Naive thymus-derived CD4-positive, alpha-beta T cell (primary cell): ENCODE results near the gene SCYL1. TPM values are rescaled to one million over a fixed set of nuclear protein-coding genes. Genes with fewer than 3 reads are reported as not detected.

Experiments used
- ATAC-seq: fragments of 150-1000 bp; cut with Tn5 transposase; 2 replicates; pipeline ENCODE4 v1.10.0; 2021; ENCODE audit warnings: mild to moderate bottlenecking, moderate library complexity
- CTCF ChIA-PET: fragments of 350-600 bp; sonication (Branson Sonifier 250); formaldehyde crosslinking; loops from one replicate; lab custom pipeline; 2021; ENCODE audit warnings: antibody characterized with exemption; lab: Charles Lee
- POLR2A ChIA-PET: fragments of 350-600 bp; sonication (Branson Sonifier 250); formaldehyde crosslinking; loops from one replicate; lab custom pipeline; 2021; ENCODE audit warnings: antibody characterized with exemption, inconsistent platforms; lab: Charles Lee
- DNase-seq, 9 donors: peaks; one replicate each; pipeline versions ENCODE4 v3.0.0 to v3.0.0-alpha.2; 2020 to 2022; ENCODE audit warnings: mixed read lengths in 1 of 9
- H3K27ac ChIP-seq: one replicate; pipeline ENCODE4 v1.7.0; 2013; ENCODE audit warnings: mild to moderate bottlenecking, low read depth, low read length, moderate library complexity
- H3K27me3 ChIP-seq, 2 donors: one replicate each; pipeline ENCODE4 v1.7.0; 2013; ENCODE audit warnings: low read length in 2 of 2, mild to moderate bottlenecking in 2 of 2, moderate library complexity in 2 of 2; ENCODE audit not compliant: control insufficient read depth in 2 of 2, insufficient read depth in 2 of 2
- H3K36me3 ChIP-seq, 3 experiments: 1 replicate in 2 of 3; 2 replicates in 1 of 3; pipeline ENCODE4 v1.7.0; 2013; ENCODE audit warnings: low read length in 3 of 3, mild to moderate bottlenecking in 3 of 3, moderate library complexity in 1 of 3; ENCODE audit not compliant: insufficient read depth in 3 of 3, control insufficient read depth in 2 of 3
- H3K4me1 ChIP-seq, 2 donors: one replicate each; pipeline ENCODE4 v1.7.0; 2013; ENCODE audit warnings: low read length in 2 of 2, mild to moderate bottlenecking in 2 of 2, moderate library complexity in 1 of 2; ENCODE audit not compliant: control insufficient read depth in 2 of 2, insufficient read depth in 2 of 2
- H3K4me3 ChIP-seq: 2 replicates; pipeline ENCODE4 v1.7.0; 2013; ENCODE audit warnings: mild to moderate bottlenecking, low read length
- H3K9me3 ChIP-seq, 3 experiments: 1 replicate in 2 of 3; 2 replicates in 1 of 3; pipeline ENCODE4 v1.7.0; 2013; ENCODE audit warnings: low read length in 3 of 3; ENCODE audit not compliant: control insufficient read depth in 2 of 3
- H3K27ac Mint-ChIP-seq, 9 donors: one replicate each; pipeline ENCODE4 v1.8.0; 2020 to 2022; ENCODE audit warnings: mixed read lengths in 9 of 9, mild to moderate bottlenecking in 8 of 9, moderate library complexity in 5 of 9, inconsistent platforms in 2 of 9
- H3K27me3 Mint-ChIP-seq, 5 donors: one replicate each; pipeline ENCODE4 v1.8.0; 2021 to 2022; ENCODE audit warnings: mixed read lengths in 5 of 5, mild to moderate bottlenecking in 1 of 5
- H3K36me3 Mint-ChIP-seq, 5 donors: one replicate each; pipeline ENCODE4 v1.8.0; 2020 to 2022; ENCODE audit warnings: mixed read lengths in 5 of 5, mild to moderate bottlenecking in 3 of 5, inconsistent platforms in 1 of 5
- H3K4me1 Mint-ChIP-seq, 7 donors: one replicate each; pipeline ENCODE4 v1.8.0; 2020 to 2022; ENCODE audit warnings: mixed read lengths in 7 of 7, mild to moderate bottlenecking in 3 of 7, inconsistent platforms in 1 of 7
- H3K4me3 Mint-ChIP-seq, 10 donors: one replicate each; pipeline ENCODE4 v1.8.0; 2020 to 2022; ENCODE audit warnings: mild to moderate bottlenecking in 10 of 10, mixed read lengths in 10 of 10, moderate library complexity in 6 of 10, inconsistent platforms in 2 of 10
- H3K9me3 Mint-ChIP-seq, 11 donors: one replicate each; pipeline ENCODE4 v1.8.0; 2020 to 2022; ENCODE audit warnings: mixed read lengths in 11 of 11, mild to moderate bottlenecking in 4 of 11, inconsistent platforms in 1 of 11, moderate library complexity in 1 of 11
- intact Hi-C, 2 donors: fragments of 100-400 bp; cut with micrococcal nuclease; formaldehyde crosslinking; loops; one replicate each; pipeline ENCODE4 v1.15.1; 2023
- polyA plus RNA-seq, 2 donors: library from polyadenylated mRNA; unstranded; fragments of 300-500 nt; fragmentation: Illumina TruSeq; gene quantifications; one replicate each; pipeline ENCODE4 v1.2.3, GENCODE V29; 2021
- total RNA-seq, 6 experiments: library from RNA in 5 of 6; stranded (reverse) in 5 of 6; gene quantifications; 1 replicate in 5 of 6; 2 replicates in 1 of 6; pipeline ENCODE4 v1.2.3 and lab custom pipeline; 2021 to 2026

SCYL1 gene
- total and polyA plus RNA-seq, 7 experiments from 2014 or later: 27.0 to 79.8 (median 69.1) TPM

DNA sequence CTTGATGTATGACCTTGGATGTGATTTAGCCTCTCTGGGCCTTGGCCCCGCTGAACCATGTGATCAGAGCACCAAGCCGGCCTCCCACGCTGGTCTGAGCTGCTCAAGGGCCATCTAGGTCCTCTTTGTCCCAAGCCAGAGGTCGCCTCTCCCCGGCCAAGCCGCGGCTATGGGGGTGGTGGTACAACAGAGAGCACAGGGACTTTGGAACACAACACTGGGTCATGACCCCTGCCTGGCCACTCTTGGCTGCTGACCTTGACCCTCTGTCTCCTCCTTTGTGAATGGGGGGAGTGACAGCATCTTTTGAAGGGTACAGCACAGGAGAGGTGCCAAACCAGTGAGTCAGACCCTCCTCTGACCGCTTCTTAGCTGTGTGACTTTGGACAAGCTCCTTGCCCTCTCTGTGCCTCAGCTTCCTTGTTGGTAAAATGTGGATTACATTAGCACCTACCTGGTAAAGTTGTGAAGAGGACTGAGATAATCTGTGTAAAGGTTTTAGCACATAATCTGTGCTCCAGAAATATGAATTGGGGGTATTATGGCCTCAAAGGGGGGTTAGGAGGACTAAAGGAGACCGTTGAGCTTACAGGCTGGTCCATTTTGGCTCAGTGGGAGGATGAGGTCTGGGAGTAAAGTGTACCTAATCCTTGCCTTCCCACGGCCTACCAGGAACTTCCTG lies 4.7 kb downstream of the SCYL1 start:
- intact Hi-C loops: no loop called here
- Histone ChIP-seq H3K27ac (peak overlapping the region; percentile 57), H3K9me3 (no peaks in the 10 kb centered on the region), H3K4me1 (peaks cover 16 to 24% of the 10 kb centered on the region in 2 donors), H3K36me3 (peaks cover 0 to 55% (median 15%) of the 10 kb centered on the region in 3 experiments), H3K27me3 (no peaks in the 10 kb centered on the region), H3K4me3 (no peak overlapping the region)
- Mint-ChIP-seq H3K36me3 (peaks cover 0 to 21% (median 8%) of the 10 kb centered on the region in 5 donors), H3K4me3 (peak overlapping the region in 4 of 10 donors; percentile 21 to 79 (median 35)), H3K4me1 (peaks cover 12 to 44% (median 30%) of the 10 kb centered on the region in 7 donors), H3K9me3 (no peaks in the 10 kb centered on the region), H3K27ac (peak overlapping the region; percentile 55 to 92 (median 78)), H3K27me3 (no peaks in the 10 kb centered on the region)
- DNase-seq (no peak), ATAC-seq (no peak)
- ChIA-PET CTCF (interaction anchor here (1.0 to 2.3 kb wide), 2 partner anchors 11 to 19 kb away, joined by 4 to 5 read pairs; no protein-coding TSS in a partner anchor), POLR2A (interaction anchor here (0.6 to 8.9 kb wide), 8 partner anchors 11 to 641 kb away, joined by 3 to 213 read pairs (median 6); partner anchors contain the start of genes EHBP1L1, MALAT1, MAP3K11 and PCNX3)

DNA sequence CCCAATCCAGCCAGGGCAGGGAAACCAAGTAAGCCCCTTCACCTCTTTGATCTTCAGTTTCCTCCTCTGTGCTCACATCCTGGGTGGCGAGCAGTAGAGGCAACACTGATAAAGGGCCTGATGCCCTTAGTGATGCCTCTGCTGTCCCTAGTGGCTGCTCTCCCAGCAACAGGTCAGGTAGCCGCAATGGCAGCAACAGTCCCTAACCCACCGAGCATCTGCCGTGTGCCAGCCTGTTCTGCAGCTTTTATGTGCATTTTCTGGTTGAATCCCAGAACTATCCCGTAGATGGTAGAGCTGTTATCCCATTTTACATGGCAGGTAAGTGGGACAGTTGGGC lies 5.2 kb downstream of the SCYL1 start:
- CTCF ChIA-PET: interaction anchor here (1.0 to 2.3 kb wide), 3 partner anchors 10 to 58 kb away, joined by 4 to 5 read pairs (median 4); no protein-coding TSS in a partner anchor
- no peak overlapping the region for H3K4me3 ChIP-seq
- Mint-ChIP-seq H3K27me3 (no peaks in the 10 kb centered on the region), H3K4me3 (peak overlapping the region in 4 of 10 donors; percentile 21 to 79 (median 36)), H3K9me3 (no peaks in the 10 kb centered on the region), H3K36me3 (peaks cover 0 to 21% (median 9%) of the 10 kb centered on the region in 5 donors), H3K27ac (peak overlapping the region; percentile 49 to 92 (median 78)), H3K4me1 (peaks cover 13 to 43% (median 29%) of the 10 kb centered on the region in 7 donors)
- DNase-seq (peak in 2 of 9 donors; percentile 52), ATAC-seq (peak; percentile 69)
- H3K36me3 ChIP-seq: peaks cover 0 to 57% (median 15%) of the 10 kb centered on the region in 3 experiments
- POLR2A ChIA-PET: interaction anchor here (0.9 to 8.9 kb wide), 8 partner anchors 10 to 143 kb away, joined by 3 to 213 read pairs (median 6); partner anchors contain the start of genes EHBP1L1, MALAT1, MAP3K11 and PCNX3
- no peaks in the 10 kb centered on the region for H3K9me3 ChIP-seq
- peaks cover 16 to 24% of the 10 kb centered on the region in 2 donors for H3K4me1 ChIP-seq
- no peaks in the 10 kb centered on the region for H3K27me3 ChIP-seq
- intact Hi-C loops: no loop called here
- H3K27ac ChIP-seq: peak overlapping the region; percentile 57

DNA sequence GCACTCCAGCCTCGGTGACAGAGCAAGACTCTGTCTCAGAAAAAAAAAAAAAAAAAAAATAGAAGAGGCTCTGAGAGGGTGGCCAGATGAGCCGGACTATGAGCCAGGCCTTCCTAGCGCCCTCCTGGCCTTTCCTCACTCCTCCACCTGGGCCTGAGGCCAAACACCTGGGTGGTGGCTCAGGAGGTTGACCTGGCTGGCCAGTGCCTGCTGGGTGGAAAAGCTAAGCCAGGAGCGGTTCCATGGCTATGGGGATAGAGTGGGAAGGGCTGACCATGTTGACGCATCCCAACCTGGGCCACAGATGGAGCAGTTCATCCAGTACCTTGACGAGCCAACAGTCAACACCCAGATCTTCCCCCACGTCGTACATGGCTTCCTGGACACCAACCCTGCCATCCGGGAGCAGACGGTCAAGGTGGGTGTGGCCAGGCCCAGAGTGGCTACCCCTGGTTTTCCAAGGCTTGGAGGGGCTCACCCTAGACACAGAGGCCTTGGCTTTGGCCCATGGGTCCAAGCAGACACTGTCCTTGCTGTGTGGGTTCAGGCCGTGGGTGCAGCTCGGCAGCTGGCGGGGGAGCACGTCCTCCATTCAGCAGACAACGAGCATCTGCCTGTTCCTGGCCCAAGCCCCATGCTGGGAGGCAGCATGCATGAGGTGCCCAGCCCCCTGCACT lies 7.6 kb downstream of the SCYL1 start:
- Histone ChIP-seq H3K4me3 (no peak overlapping the region), H3K27ac (no peak overlapping the region), H3K9me3 (no peaks in the 10 kb centered on the region), H3K4me1 (peaks cover 4 to 12% of the 10 kb centered on the region in 2 donors), H3K36me3 (peaks cover 0 to 73% (median 15%) of the 10 kb centered on the region in 3 experiments), H3K27me3 (no peaks in the 10 kb centered on the region)
- no peak overlapping the region for H3K4me3 Mint-ChIP-seq
- no peak for ATAC-seq
- H3K4me1 Mint-ChIP-seq: peaks cover 13 to 24% (median 14%) of the 10 kb centered on the region in 7 donors
- ChIA-PET CTCF (interaction anchor here (0.6 kb wide), 1 partner anchor 57 kb away, joined by 3 read pairs; no protein-coding TSS in a partner anchor), POLR2A (interaction anchor here (8.9 kb wide), 1 partner anchor 30 kb away, joined by 213 read pairs; the partner anchor contains the start of gene MALAT1)
- no peak overlapping the region for H3K27ac Mint-ChIP-seq
- peaks cover 0 to 21% (median 9%) of the 10 kb centered on the region in 5 donors for H3K36me3 Mint-ChIP-seq
- H3K27me3 Mint-ChIP-seq: no peaks in the 10 kb centered on the region
- H3K9me3 Mint-ChIP-seq: no peaks in the 10 kb centered on the region
- intact Hi-C loops: no loop called here
- DNase-seq: no peak

DNA sequence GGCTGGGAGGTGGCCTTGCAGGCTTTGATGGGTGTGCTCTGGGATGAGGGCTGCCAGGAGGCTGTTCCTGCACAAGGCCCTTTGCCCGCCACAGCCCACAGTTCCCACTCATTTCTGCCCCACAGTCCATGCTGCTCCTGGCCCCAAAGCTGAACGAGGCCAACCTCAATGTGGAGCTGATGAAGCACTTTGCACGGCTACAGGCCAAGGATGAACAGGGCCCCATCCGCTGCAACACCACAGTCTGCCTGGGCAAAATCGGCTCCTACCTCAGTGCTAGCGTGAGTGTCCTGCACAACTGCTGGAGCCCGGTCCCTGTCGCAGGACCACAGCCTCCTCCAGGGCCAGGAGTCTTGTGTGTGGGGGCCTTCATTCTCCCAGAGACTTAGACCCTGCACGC lies 10.2 kb downstream of the SCYL1 start:
- Mint-ChIP-seq H3K9me3 (no peaks in the 10 kb centered on the region), H3K36me3 (peaks cover 0 to 17% (median 8%) of the 10 kb centered on the region in 5 donors), H3K27ac (peak overlapping the region in 3 of 9 donors; percentile 39 to 62 (median 49)), H3K4me1 (peaks cover 3 to 8% (median 4%) of the 10 kb centered on the region in 7 donors), H3K4me3 (no peak overlapping the region), H3K27me3 (no peaks in the 10 kb centered on the region)
- POLR2A ChIA-PET: interaction anchor here (0.6 to 1.8 kb wide), 3 partner anchors 14 to 353 kb away, joined by 3 to 7 read pairs (median 6); partner anchors contain the start of gene FAM89B
- H3K27ac ChIP-seq: no peak overlapping the region
- intact Hi-C loops: no loop called here
- DNase-seq: no peak
- H3K4me1 ChIP-seq: peaks cover 4 to 10% of the 10 kb centered on the region in 2 donors
- H3K4me3 ChIP-seq: no peak overlapping the region
- H3K36me3 ChIP-seq: peaks cover 0 to 74% (median 18%) of the 10 kb centered on the region in 3 experiments
- H3K9me3 ChIP-seq: no peaks in the 10 kb centered on the region
- H3K27me3 ChIP-seq: no peaks in the 10 kb centered on the region
- CTCF ChIA-PET: interaction anchor here (2.4 to 9.8 kb wide), 2 partner anchors 10 to 55 kb away, joined by 5 to 126 read pairs; partner anchors contain the start of gene KCNK7
- no peak for ATAC-seq

DNA sequence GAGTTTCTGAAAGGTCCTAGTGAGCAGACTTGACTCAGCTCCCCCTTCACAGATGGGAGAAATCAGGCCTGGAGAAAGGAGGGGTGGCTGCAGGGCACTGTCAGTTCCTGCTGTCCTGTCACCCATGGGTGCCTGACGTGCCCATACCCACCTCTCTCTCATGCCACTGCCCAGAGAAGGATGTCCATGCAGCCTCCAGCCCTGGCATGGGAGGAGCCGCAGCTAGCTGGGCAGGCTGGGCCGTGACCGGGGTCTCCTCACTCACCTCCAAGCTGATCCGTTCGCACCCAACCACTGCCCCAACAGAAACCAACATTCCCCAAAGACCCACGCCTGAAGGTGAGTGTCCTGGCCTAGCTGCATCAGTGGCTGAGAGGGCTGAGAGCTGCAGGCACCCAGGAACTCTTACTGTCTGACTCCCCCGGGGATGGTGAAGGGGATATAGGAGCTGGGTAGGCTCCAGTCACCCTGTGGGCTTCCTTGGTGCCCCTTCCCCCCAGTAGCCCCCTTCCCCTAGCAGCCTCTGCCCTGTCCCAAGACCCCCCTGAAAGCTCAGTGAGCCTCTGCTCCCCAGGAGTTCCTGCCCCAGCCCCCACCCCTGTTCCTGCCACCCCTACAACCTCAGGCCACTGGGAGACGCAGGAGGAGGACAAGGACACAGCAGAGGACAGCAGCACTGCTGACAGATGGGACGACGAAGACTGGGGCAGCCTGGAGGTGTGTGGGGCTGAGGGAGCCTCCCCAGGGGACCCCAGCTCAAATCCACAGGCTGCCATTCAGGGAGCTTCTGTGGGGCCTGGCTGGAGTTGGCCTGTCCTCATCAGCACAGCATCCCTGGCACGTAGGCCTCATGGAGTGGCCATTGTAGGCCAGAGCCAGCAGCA lies 11.8 kb downstream of the SCYL1 start:
- H3K27ac Mint-ChIP-seq: peak overlapping the region in 4 of 9 donors; percentile 48 to 73 (median 60)
- no peak for DNase-seq
- Histone ChIP-seq H3K36me3 (peaks cover 0 to 59% (median 6%) of the 10 kb centered on the region in 3 experiments), H3K4me1 (peaks cover 12 to 14% of the 10 kb centered on the region in 2 donors), H3K4me3 (no peak overlapping the region), H3K27ac (no peak overlapping the region), H3K27me3 (no peaks in the 10 kb centered on the region), H3K9me3 (no peaks in the 10 kb centered on the region)
- H3K27me3 Mint-ChIP-seq: no peaks in the 10 kb centered on the region
- H3K36me3 Mint-ChIP-seq: peaks cover 0 to 7% (median 4%) of the 10 kb centered on the region in 5 donors
- CTCF ChIA-PET: interaction anchor here (0.6 to 9.8 kb wide), 3 partner anchors 29 to 611 kb away, joined by 3 to 126 read pairs (median 3); partner anchors contain the start of gene KCNK7
- H3K9me3 Mint-ChIP-seq: no peaks in the 10 kb centered on the region
- no peak overlapping the region for H3K4me3 Mint-ChIP-seq
- peaks cover 0 to 11% (median 5%) of the 10 kb centered on the region in 7 donors for H3K4me1 Mint-ChIP-seq
- ATAC-seq: no peak
- intact Hi-C loops: no loop called here
- POLR2A ChIA-PET: interaction anchor here (0.6 to 1.8 kb wide), 9 partner anchors 10 to 1141 kb away, joined by 3 to 13 read pairs (median 4); partner anchors contain the start of genes FAM89B and SCYL1
